Natural killer cell (primary cell): ENCODE results near the gene ASCC2. TPM values are rescaled to one million over a fixed set of nuclear protein-coding genes. Genes with fewer than 3 reads are reported as not detected.
"Not testable (repeated sequence)": the region's sequence is repeated elsewhere in the genome, so short reads cannot be mapped to it uniquely, and the experiment has no call there.

Source experiments
- ATAC-seq, 3 donors: fragments of 150-1000 bp in 2 of 3; fragments of 200-7000 bp in 1 of 3; cut with Tn5 transposase; 1 replicate in 1 of 3; 2 replicates in 2 of 3; pipeline ENCODE4 v1.10.0; 2021; ENCODE audit warnings: mild to moderate bottlenecking in 2 of 3, moderate library complexity in 2 of 3
- DNase-seq, 2 donors: peaks; one replicate each; pipeline versions ENCODE4 v3.0.0 to v3.0.0-alpha.2; 2013 to 2021; ENCODE audit warnings: mixed read lengths in 1 of 2
- H3K27ac ChIP-seq: one replicate; pipeline ENCODE4 v1.5.1; 2013; ENCODE audit warnings: mild to moderate bottlenecking, low read length
- H3K27me3 ChIP-seq: one replicate; pipeline ENCODE4 v1.6.1; 2013; ENCODE audit warnings: low read length; ENCODE audit not compliant: control insufficient read depth, insufficient read depth
- H3K36me3 ChIP-seq: one replicate; pipeline ENCODE4 v1.6.1; 2013; ENCODE audit warnings: low read length; ENCODE audit not compliant: control insufficient read depth, insufficient read depth
- H3K4me1 ChIP-seq: one replicate; pipeline ENCODE4 v1.6.1; 2013; ENCODE audit warnings: low read length; ENCODE audit not compliant: control insufficient read depth, insufficient read depth
- H3K4me3 ChIP-seq: one replicate; pipeline ENCODE4 v1.5.1; 2013; ENCODE audit warnings: low read length
- H3K9me3 ChIP-seq: one replicate; pipeline ENCODE4 v1.6.1; 2013; ENCODE audit warnings: low read length; ENCODE audit not compliant: control insufficient read depth, insufficient read depth
- H3K27ac Mint-ChIP-seq, 2 donors: one replicate each; pipeline ENCODE4 v1.8.0; 2022; ENCODE audit warnings: mild to moderate bottlenecking in 2 of 2, mixed read lengths in 2 of 2, moderate library complexity in 1 of 2
- H3K27me3 Mint-ChIP-seq, 2 donors: one replicate each; pipeline ENCODE4 v1.8.0; 2022; ENCODE audit warnings: low read depth in 2 of 2, mixed read lengths in 2 of 2
- H3K36me3 Mint-ChIP-seq: one replicate; pipeline ENCODE4 v1.8.0; 2022; ENCODE audit warnings: mixed read lengths
- H3K4me1 Mint-ChIP-seq, 2 donors: one replicate each; pipeline ENCODE4 v1.8.0; 2022; ENCODE audit warnings: mixed read lengths in 2 of 2
- H3K4me3 Mint-ChIP-seq: one replicate; pipeline ENCODE4 v1.8.0; 2022; ENCODE audit warnings: mild to moderate bottlenecking, moderate library complexity, mixed read lengths
- H3K9me3 Mint-ChIP-seq, 2 donors: one replicate each; pipeline ENCODE4 v1.8.0; 2022; ENCODE audit warnings: mixed read lengths in 2 of 2
- WGBS: methylation state at CpG from one replicate; pipeline ENCODE4 v1.1.7; 2013; ENCODE audit warnings: missing lambda C conversion rate; ENCODE audit not compliant: insufficient coverage; 5-methylcytosine and 5-hydroxymethylcytosine counted together
- intact Hi-C: fragments of 100-400 bp; cut with micrococcal nuclease; formaldehyde crosslinking; loops from one replicate; pipeline ENCODE4 v1.14.2; 2022
- total RNA-seq, 4 donors: library from RNA; stranded (reverse); fragments of 120-200 nt in 1 of 4; gene quantifications; one replicate each; pipeline versions ENCODE4 v1.2.3 to v1.2.4, GENCODE V29; 2013 to 2022
- TF ChIP-seq, protein P1 (sequence below): fragments of 200-600 bp; IDR thresholded peaks from one replicate; pipeline ENCODE4 v1.8.0; 2022; ENCODE audit warnings: antibody characterized with exemption

ASCC2 gene
- total RNA-seq, 3 donors from 2014 or later (not counting 1 experiment from before 2014, with no cell fraction given) = 102 to 130 (median 128) TPM

DNA sequence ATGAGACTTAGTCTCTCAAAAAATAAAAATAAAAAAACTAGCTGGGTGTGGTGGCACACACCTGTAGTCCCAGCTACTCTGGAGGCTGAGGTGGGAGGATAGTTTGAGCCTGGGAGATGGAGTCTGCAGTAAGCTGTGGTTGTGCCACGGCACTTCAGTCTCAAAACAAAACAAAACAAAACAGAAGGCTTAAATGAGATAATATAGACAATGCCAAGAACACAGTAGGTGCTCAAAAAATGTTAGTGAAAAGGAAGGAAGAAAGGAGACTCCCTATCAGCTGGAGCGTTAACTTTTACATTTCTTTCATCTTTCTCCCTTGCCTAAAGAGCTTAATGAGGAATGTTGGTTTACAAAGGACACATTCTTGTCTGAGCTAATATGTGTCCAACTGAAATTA lies 4.1 kb upstream of the ASCC2 start:
- H3K4me3 Mint-ChIP-seq = no peak overlapping the region
- Histone ChIP-seq H3K9me3 (no peaks in the 10 kb centered on the region), H3K4me1 (peaks cover 10% of the 10 kb centered on the region), H3K4me3 (no peak overlapping the region), H3K36me3 (no peaks in the 10 kb centered on the region), H3K27ac (no peak overlapping the region), H3K27me3 (no peaks in the 10 kb centered on the region)
- WGBS = no CpG with 5 or more reads among the region's 2 CpGs
- H3K27ac Mint-ChIP-seq = no peak overlapping the region
- no peaks in the 10 kb centered on the region for H3K27me3 Mint-ChIP-seq
- peaks cover 17 to 20% of the 10 kb centered on the region in 2 donors for H3K4me1 Mint-ChIP-seq
- intact Hi-C loops = no loop called here
- H3K9me3 Mint-ChIP-seq = no peaks in the 10 kb centered on the region
- no peaks in the 10 kb centered on the region for H3K36me3 Mint-ChIP-seq
- DNase-seq = no peak
- no peak for ATAC-seq
- TF ChIP-seq, protein P1, sequence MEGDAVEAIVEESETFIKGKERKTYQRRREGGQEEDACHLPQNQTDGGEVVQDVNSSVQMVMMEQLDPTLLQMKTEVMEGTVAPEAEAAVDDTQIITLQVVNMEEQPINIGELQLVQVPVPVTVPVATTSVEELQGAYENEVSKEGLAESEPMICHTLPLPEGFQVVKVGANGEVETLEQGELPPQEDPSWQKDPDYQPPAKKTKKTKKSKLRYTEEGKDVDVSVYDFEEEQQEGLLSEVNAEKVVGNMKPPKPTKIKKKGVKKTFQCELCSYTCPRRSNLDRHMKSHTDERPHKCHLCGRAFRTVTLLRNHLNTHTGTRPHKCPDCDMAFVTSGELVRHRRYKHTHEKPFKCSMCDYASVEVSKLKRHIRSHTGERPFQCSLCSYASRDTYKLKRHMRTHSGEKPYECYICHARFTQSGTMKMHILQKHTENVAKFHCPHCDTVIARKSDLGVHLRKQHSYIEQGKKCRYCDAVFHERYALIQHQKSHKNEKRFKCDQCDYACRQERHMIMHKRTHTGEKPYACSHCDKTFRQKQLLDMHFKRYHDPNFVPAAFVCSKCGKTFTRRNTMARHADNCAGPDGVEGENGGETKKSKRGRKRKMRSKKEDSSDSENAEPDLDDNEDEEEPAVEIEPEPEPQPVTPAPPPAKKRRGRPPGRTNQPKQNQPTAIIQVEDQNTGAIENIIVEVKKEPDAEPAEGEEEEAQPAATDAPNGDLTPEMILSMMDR = no peak

DNA sequence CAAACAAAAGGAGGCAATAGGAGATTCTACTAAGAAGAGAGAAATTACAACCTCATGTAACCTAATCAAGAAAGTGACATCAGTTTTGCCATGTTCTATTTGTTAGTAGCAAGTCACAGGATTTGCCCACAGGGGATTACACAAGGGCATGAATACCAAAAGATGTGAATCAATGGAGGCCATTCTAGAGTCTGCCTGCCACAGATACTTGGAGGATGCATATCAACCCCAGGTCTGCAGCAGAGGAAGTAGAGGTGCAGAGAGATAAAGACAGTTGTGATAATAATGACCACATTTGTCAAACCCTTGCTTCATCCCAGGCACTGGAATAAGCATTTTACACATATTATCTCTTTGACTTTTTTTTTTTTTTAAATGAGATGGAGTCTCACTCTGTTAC lies 2.4 kb upstream of the ASCC2 start:
- H3K4me1 ChIP-seq = peaks cover 14% of the 10 kb centered on the region
- Mint-ChIP-seq H3K27me3 (no peaks in the 10 kb centered on the region), H3K4me3 (no peak overlapping the region), H3K4me1 (peaks cover 28 to 34% of the 10 kb centered on the region in 2 donors), H3K36me3 (no peaks in the 10 kb centered on the region), H3K9me3 (no peaks in the 10 kb centered on the region), H3K27ac (no peak overlapping the region)
- ATAC-seq (peak in 1 of 3 donors; percentile 49), DNase-seq (no peak)
- H3K27me3 ChIP-seq = no peaks in the 10 kb centered on the region
- no peak overlapping the region for H3K4me3 ChIP-seq
- intact Hi-C loops = no loop called here
- no peaks in the 10 kb centered on the region for H3K36me3 ChIP-seq
- H3K9me3 ChIP-seq = no peaks in the 10 kb centered on the region
- TF ChIP-seq, protein P1 = no peak
- H3K27ac ChIP-seq = no peak overlapping the region

DNA sequence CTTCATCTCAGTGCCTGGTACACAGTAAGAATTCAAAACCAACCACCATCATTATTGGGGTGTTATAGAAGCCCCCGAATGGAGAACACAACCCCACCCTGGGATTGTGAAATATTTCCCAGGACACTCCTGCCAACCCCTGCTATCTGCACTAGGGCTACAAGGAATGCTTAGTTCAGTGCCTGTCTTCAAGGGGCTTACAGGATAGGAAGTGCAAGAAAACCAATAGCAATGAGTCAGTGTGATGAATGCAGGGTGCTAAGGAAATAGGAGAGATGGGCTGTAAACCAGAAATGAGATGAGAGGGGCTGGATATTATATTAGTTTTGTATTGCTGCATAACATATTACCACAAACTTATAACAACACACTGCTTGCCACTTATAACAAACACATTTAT lies 965 bp upstream of the ASCC2 start:
- DNase-seq = peak in 1 of 2 donors; percentile 22
- H3K4me1 Mint-ChIP-seq = peaks cover 33 to 35% of the 10 kb centered on the region in 2 donors

DNA sequence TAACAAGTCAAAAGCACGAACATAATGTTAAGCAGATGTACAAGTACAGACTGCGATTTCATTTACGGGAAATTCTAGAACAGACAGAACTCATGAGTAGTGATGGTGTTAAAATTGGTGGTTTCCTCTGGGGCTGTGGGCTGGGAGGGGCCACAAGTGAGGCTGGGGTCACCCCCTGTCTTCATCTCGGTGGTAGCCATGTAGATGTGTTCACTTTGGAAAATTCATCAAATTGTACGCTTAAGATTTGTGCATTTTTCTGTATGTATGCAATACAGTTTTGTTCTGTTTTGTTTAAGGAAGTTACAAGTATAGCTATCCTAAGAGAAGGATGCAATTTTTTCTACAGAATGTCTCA lies 504 bp upstream of the ASCC2 start:
- Histone ChIP-seq H3K27ac (peak overlapping the region; percentile 84), H3K9me3 (no peaks in the 10 kb centered on the region), H3K4me1 (peaks cover 14% of the 10 kb centered on the region), H3K27me3 (no peaks in the 10 kb centered on the region), H3K4me3 (peak overlapping the region; percentile 48), H3K36me3 (peaks cover 6% of the 10 kb centered on the region)
- H3K27ac Mint-ChIP-seq = peak overlapping the region; percentile 98
- peak; percentile 8 to 28 (median 26) for ATAC-seq
- intact Hi-C loops = loop anchor here (1.0 kb wide), 2 partner anchors 45 to 167 kb away; partner anchors contain the start of gene MTMR3
- H3K27me3 Mint-ChIP-seq = no peaks in the 10 kb centered on the region
- no peaks in the 10 kb centered on the region for H3K9me3 Mint-ChIP-seq
- TF ChIP-seq, protein P1 = no peak
- peaks cover 35% of the 10 kb centered on the region in 2 donors for H3K4me1 Mint-ChIP-seq
- H3K36me3 Mint-ChIP-seq = no peaks in the 10 kb centered on the region
- DNase-seq = no peak
- WGBS = 18% methylated on average over 5 of the region's 5 CpGs
- H3K4me3 Mint-ChIP-seq = peak overlapping the region; percentile 96

More for the DNA sequence above, 965 bp upstream of the ASCC2 start:
- ATAC-seq = no peak
- no peaks in the 10 kb centered on the region for H3K9me3 Mint-ChIP-seq
- TF ChIP-seq, protein P1 = no peak
- H3K4me3 Mint-ChIP-seq = peak overlapping the region; percentile 96
- 100% methylated on average over 1 of the region's 1 CpG for WGBS
- Histone ChIP-seq H3K27ac (peak overlapping the region; percentile 84), H3K4me3 (no peak overlapping the region), H3K27me3 (no peaks in the 10 kb centered on the region), H3K36me3 (peaks cover 3% of the 10 kb centered on the region), H3K4me1 (peaks cover 14% of the 10 kb centered on the region), H3K9me3 (no peaks in the 10 kb centered on the region)
- no peaks in the 10 kb centered on the region for H3K36me3 Mint-ChIP-seq
- peak overlapping the region; percentile 98 for H3K27ac Mint-ChIP-seq
- H3K27me3 Mint-ChIP-seq = no peaks in the 10 kb centered on the region
- intact Hi-C loops = no loop called here

DNA sequence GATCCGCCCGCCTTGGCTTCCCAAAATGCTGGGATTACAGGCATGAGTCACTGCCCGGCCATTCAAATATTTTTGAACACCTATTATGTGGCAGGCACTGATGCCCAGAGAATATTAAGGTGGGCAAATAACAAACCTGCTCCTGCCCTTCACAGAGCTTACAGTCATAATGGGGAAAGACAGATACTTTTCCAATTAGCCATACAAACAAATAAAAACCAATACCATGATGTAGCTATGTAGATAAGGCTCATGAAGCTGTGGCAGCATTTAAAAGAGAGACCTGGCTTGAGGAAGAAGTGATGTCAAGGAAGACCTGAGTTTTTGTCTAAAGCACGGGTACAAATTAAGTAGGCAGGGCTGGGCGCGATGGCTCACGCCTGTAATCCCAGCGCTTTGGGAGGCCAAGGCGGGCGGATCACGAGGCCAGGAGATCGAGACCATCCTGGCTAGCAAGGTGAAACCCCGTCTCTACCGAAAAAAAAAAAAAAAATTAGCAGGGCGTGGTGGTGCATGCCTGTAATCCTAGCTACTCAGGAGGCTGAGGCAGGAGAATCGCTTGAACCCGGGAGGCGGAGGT lies 1.2 kb downstream of the ASCC2 start:
- H3K9me3 Mint-ChIP-seq, H3K4me3 ChIP-seq, H3K27ac ChIP-seq, H3K27me3 ChIP-seq, DNase-seq, ATAC-seq, H3K9me3 ChIP-seq, H3K36me3 Mint-ChIP-seq, intact Hi-C loops, H3K27me3 Mint-ChIP-seq: not testable (repeated sequence)
- 97% methylated on average over 18 of the region's 18 CpGs for WGBS
- peak overlapping the region; percentile 96 for H3K4me3 Mint-ChIP-seq
- Histone ChIP-seq H3K4me1 (peaks cover 14% of the 10 kb centered on the region), H3K36me3 (peaks cover 16% of the 10 kb centered on the region)
- H3K27ac Mint-ChIP-seq = peak overlapping the region; percentile 98
- H3K4me1 Mint-ChIP-seq = peaks cover 35 to 44% of the 10 kb centered on the region in 2 donors
